ENCODE measurements around the gene PYM1. TPM values are rescaled to one million over a fixed set of nuclear protein-coding genes. Genes with fewer than 3 reads are reported as not detected.

PYM1 gene
- total and polyA plus RNA-seq, 2 of the 13 experiments (the other 11 are each of a cell fraction or from before 2014, with no cell fraction given), result 44.0 to 51.8 TPM

DNA sequence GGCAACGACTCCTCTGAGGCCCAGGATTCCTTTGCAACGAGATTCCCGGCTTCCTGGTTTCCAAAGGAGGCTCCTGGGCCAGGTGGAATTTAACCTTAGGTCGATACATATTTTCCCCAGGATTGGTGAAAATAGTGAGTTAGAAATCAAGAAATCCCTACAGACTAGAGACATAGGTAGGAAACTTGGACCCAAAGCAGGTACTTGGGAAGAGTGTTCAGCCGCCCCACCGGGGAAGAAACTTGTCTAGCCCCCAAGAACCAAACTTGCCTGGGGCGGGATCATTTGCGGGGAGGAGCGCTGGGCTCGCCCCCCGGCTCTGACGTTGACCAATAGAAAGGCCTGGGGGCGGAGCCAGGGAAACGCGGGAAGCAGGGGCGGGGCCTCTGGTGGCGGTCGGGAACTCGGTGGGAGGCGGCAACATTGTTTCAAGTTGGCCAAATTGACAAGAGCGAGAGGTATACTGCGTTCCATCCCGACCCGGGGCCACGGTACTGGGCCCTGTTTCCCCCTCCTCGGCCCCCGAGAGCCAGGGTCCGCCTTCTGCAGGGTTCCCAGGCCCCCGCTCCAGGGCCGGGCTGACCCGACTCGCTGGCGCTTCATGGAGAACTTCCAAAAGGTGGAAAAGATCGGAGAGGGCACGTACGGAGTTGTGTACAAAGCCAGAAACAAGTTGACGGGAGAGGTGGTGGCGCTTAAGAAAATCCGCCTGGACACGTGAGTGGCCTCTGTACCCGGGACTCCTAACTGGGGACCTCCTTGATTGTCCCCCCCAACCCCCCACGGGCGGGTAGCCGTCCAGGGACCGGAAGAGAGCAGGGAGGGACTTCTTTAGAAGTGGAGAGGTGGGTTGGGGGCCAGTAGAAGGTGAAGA, 39.0 kb upstream of the PYM1 start, which contains the start of gene CDK2 (continued):
- TF ChIP-seq, protein P1, sequence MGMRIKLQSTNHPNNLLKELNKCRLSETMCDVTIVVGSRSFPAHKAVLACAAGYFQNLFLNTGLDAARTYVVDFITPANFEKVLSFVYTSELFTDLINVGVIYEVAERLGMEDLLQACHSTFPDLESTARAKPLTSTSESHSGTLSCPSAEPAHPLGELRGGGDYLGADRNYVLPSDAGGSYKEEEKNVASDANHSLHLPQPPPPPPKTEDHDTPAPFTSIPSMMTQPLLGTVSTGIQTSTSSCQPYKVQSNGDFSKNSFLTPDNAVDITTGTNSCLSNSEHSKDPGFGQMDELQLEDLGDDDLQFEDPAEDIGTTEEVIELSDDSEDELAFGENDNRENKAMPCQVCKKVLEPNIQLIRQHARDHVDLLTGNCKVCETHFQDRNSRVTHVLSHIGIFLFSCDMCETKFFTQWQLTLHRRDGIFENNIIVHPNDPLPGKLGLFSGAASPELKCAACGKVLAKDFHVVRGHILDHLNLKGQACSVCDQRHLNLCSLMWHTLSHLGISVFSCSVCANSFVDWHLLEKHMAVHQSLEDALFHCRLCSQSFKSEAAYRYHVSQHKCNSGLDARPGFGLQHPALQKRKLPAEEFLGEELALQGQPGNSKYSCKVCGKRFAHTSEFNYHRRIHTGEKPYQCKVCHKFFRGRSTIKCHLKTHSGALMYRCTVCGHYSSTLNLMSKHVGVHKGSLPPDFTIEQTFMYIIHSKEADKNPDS (CRISPR knock-in tag; IDR thresholded peaks at IDR 0.05), result no peak
- TF ChIP-seq ISX (CRISPR knock-in tag; conservative IDR thresholded peaks at IDR 0.05), result no peak
- TF ChIP-seq, protein P2, sequence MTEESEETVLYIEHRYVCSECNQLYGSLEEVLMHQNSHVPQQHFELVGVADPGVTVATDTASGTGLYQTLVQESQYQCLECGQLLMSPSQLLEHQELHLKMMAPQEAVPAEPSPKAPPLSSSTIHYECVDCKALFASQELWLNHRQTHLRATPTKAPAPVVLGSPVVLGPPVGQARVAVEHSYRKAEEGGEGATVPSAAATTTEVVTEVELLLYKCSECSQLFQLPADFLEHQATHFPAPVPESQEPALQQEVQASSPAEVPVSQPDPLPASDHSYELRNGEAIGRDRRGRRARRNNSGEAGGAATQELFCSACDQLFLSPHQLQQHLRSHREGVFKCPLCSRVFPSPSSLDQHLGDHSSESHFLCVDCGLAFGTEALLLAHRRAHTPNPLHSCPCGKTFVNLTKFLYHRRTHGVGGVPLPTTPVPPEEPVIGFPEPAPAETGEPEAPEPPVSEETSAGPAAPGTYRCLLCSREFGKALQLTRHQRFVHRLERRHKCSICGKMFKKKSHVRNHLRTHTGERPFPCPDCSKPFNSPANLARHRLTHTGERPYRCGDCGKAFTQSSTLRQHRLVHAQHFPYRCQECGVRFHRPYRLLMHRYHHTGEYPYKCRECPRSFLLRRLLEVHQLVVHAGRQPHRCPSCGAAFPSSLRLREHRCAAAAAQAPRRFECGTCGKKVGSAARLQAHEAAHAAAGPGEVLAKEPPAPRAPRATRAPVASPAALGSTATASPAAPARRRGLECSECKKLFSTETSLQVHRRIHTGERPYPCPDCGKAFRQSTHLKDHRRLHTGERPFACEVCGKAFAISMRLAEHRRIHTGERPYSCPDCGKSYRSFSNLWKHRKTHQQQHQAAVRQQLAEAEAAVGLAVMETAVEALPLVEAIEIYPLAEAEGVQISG (CRISPR knock-in tag; IDR thresholded peaks at IDR 0.05), result no peak
- peak; percentile 12; the same call in 1 of the 2 replicates for TF ChIP-seq HDAC2 (CRISPR knock-in tag; IDR thresholded peaks at IDR 0.05)
- no peak for TF ChIP-seq NFKBIZ (CRISPR knock-in tag; IDR thresholded peaks at IDR 0.05)
- TF ChIP-seq RFXAP (CRISPR knock-in tag; IDR thresholded peaks at IDR 0.05; ENCODE audit: borderline replicate concordance), result no peak
- TF ChIP-seq, protein P3, sequence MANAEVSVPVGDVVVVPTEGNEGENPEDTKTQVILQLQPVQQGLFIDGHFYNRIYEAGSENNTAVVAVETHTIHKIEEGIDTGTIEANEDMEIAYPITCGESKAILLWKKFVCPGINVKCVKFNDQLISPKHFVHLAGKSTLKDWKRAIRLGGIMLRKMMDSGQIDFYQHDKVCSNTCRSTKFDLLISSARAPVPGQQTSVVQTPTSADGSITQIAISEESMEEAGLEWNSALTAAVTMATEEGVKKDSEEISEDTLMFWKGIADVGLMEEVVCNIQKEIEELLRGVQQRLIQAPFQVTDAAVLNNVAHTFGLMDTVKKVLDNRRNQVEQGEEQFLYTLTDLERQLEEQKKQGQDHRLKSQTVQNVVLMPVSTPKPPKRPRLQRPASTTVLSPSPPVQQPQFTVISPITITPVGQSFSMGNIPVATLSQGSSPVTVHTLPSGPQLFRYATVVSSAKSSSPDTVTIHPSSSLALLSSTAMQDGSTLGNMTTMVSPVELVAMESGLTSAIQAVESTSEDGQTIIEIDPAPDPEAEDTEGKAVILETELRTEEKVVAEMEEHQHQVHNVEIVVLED (CRISPR knock-in tag; IDR thresholded peaks at IDR 0.05; ENCODE audit: borderline replicate concordance), result peak; percentile 24; the same call in 1 of the 2 replicates
- no peak for TF ChIP-seq NR1H2 (CRISPR knock-in tag; IDR thresholded peaks at IDR 0.05; ENCODE audit: borderline replicate concordance, low read depth)
- peak; percentile 25; the same call in 1 of the 2 replicates for TF ChIP-seq ZNF451 (CRISPR knock-in tag; IDR thresholded peaks at IDR 0.05)
- TF ChIP-seq AGO2 (optimal IDR thresholded peaks at IDR 0.05; ENCODE audit: low read depth, low read length), result no peak
- TF ChIP-seq SALL1 (CRISPR knock-in tag; IDR thresholded peaks at IDR 0.05), result no peak
- no peak for TF ChIP-seq SAFB2 (CRISPR knock-in tag; IDR thresholded peaks at IDR 0.05; ENCODE audit: borderline replicate concordance, low read depth)
- no peak for TF ChIP-seq ZFP36L2 (CRISPR knock-in tag; IDR thresholded peaks at IDR 0.05)
- TF ChIP-seq, protein P4, sequence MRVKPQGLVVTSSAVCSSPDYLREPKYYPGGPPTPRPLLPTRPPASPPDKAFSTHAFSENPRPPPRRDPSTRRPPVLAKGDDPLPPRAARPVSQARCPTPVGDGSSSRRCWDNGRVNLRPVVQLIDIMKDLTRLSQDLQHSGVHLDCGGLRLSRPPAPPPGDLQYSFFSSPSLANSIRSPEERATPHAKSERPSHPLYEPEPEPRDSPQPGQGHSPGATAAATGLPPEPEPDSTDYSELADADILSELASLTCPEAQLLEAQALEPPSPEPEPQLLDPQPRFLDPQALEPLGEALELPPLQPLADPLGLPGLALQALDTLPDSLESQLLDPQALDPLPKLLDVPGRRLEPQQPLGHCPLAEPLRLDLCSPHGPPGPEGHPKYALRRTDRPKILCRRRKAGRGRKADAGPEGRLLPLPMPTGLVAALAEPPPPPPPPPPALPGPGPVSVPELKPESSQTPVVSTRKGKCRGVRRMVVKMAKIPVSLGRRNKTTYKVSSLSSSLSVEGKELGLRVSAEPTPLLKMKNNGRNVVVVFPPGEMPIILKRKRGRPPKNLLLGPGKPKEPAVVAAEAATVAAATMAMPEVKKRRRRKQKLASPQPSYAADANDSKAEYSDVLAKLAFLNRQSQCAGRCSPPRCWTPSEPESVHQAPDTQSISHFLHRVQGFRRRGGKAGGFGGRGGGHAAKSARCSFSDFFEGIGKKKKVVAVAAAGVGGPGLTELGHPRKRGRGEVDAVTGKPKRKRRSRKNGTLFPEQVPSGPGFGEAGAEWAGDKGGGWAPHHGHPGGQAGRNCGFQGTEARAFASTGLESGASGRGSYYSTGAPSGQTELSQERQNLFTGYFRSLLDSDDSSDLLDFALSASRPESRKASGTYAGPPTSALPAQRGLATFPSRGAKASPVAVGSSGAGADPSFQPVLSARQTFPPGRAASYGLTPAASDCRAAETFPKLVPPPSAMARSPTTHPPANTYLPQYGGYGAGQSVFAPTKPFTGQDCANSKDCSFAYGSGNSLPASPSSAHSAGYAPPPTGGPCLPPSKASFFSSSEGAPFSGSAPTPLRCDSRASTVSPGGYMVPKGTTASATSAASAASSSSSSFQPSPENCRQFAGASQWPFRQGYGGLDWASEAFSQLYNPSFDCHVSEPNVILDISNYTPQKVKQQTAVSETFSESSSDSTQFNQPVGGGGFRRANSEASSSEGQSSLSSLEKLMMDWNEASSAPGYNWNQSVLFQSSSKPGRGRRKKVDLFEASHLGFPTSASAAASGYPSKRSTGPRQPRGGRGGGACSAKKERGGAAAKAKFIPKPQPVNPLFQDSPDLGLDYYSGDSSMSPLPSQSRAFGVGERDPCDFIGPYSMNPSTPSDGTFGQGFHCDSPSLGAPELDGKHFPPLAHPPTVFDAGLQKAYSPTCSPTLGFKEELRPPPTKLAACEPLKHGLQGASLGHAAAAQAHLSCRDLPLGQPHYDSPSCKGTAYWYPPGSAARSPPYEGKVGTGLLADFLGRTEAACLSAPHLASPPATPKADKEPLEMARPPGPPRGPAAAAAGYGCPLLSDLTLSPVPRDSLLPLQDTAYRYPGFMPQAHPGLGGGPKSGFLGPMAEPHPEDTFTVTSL (CRISPR knock-in tag; IDR thresholded peaks at IDR 0.05; ENCODE audit: borderline replicate concordance), result no peak; the same call in 1 of the 2 replicates

Measured in HepG2 (cell line).